ENCODE measurements around the gene GAGE10.

DNA sequence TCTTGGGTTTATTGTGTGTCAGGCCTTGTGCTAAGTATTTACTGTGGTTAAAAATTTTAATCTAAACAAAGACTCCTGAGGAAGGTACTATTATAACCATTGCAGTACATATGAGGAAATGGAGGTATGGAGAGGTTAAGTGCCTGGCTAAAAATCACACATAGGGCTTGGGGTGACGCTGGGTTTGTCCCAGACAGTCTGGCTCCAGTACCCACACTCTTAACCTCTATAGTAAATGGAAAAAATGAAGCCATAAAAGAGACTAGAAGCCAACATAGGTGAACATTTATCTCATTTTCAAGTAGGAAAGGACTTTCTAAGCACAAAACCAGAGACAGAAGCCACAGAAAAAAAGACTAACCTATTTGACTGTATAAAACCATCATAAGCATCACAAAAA lies 40.8 kb upstream of the GAGE10 start:
- TF ChIP-seq, protein P1, sequence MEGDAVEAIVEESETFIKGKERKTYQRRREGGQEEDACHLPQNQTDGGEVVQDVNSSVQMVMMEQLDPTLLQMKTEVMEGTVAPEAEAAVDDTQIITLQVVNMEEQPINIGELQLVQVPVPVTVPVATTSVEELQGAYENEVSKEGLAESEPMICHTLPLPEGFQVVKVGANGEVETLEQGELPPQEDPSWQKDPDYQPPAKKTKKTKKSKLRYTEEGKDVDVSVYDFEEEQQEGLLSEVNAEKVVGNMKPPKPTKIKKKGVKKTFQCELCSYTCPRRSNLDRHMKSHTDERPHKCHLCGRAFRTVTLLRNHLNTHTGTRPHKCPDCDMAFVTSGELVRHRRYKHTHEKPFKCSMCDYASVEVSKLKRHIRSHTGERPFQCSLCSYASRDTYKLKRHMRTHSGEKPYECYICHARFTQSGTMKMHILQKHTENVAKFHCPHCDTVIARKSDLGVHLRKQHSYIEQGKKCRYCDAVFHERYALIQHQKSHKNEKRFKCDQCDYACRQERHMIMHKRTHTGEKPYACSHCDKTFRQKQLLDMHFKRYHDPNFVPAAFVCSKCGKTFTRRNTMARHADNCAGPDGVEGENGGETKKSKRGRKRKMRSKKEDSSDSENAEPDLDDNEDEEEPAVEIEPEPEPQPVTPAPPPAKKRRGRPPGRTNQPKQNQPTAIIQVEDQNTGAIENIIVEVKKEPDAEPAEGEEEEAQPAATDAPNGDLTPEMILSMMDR (conservative IDR thresholded peaks at IDR 0.05; ENCODE audit: low read length) = no peak
- no peak for TF ChIP-seq EZH2phosphoT487 (IDR thresholded peaks at IDR 0.05; ENCODE audit: borderline replicate concordance, low read depth, low read length)

All from OCI-LY7 (cell line).